Measurements from ENCODE around the gene SPEG. TPM values are rescaled to one million over a fixed set of nuclear protein-coding genes. Genes with fewer than 3 reads are reported as not detected.

The SPEG gene
- total RNA-seq, 1 experiment from 2014 or later: 13.9 TPM

DNA sequence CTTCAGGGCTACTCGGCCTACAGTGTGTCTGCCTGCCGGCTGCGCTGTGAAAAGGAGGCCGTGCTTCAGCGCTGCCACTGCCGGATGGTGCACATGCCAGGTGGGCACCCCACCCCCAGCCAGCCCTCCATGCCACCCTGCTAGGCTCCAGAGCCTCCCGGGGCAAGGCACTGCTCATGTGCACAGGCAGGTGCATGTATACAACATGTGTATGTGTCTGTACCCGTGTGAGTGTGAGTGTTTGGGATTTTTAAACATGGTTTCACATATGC is 97.7 kb downstream of the SPEG start:
- no peak for DNase-seq (ENCODE audit: low read depth)

- no peak for DNase-seq (ENCODE audit: low read depth)
Measured at GRCh38 chr2:219533930-219534661, 99.5 kb downstream of the SPEG start.

DNA sequence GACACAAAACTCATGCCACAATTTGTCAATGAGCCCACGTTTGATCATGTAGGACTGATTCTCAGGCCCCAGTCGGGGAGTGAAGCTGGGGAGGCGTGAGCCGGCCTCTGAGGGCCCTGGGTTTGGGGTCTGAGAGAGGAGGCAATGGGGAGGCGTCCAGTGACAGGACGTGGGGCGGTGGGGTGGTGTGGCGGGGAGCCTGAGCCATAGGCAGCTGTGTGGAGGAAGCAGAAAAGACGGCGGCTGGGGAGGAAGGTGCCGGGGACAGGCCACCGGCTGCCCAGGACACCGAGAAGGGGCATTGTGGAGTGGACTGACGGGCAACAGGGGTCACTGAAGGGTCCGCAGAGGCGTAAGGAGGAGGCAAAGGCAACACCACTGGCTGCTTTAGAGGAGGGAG is 101.8 kb downstream of the SPEG start:
- no peak for DNase-seq (ENCODE audit: low read depth)

GRCh38 chr2:219536967-219537366 is 102.3 kb downstream of the SPEG start:
- no peak for DNase-seq (ENCODE audit: low read depth)

- no peak for DNase-seq (ENCODE audit: low read depth)
Measured at GRCh38 chr2:219537657-219538488, 103.2 kb downstream of the SPEG start.

DNA sequence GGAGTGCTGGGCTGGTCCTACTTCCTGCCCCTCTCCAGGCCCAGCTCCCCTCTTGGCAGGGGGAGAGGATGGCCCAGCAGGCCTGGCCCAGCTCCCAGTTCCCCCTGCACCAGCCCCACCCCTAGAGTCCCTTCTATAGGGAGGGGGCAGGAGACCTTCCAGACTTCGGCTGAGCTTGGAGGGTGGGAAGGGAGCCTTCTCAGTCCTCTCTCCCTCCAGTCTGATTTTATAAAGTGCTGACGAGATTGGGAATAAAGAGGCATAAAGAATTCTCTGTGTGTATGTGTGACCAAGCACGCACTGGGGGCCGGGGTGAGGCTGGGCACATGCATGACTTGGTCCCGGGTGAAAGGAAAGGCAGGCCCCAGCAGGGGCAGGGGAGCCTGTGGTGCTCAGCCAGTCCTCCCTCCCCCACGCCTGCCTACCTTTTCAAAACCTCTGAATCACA is 103.9 kb downstream of the SPEG start:
- DNase-seq (ENCODE audit: low read depth): no peak

DNA sequence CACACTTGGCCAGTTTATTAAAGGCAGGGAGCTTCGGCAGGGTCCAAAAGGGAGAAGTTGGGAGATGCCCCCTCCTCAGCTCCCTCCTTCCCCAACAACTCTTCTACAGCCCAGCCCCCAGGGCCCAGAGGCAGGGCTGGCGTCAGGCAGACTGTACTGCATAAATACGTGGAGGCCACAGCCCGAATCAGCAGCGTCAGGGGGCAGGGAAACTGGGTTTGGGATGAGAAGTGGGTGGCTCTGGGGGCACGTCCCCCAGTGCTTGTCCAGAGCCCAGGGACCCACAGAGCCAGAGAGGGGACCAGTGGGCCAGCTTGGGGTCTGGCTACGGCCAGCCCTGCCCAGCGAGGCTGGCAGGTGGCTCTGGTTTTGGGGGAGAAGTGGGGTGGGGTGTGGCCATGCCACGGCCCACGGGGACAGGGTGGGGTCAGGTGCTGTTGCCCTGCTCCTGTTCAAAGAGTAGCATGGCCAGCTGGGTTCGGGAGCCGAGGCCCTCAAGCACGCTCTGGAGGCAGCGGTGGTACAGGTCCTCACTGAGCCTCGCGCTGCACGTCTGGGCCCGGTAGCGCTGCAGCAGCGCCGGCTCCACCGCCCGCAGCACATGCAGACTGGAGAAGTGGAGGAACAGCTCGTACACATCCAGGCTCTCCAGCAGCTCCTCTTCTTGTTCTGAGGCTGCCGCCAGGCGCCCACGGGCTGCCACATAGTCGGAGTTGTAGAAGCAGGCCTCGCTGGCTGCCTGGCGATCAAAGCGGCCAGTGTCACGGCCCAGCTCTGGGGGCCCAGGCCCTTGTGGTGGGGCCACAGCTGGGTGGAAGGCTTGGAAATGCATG is 104.5 kb downstream of the SPEG start:
- no peak for DNase-seq (ENCODE audit: low read depth)

GRCh38 chr2:219539926-219540678 is 105.5 kb downstream of the SPEG start:
- DNase-seq (ENCODE audit: low read depth): no peak

GRCh38 chr2:219540784-219541504 is 106.3 kb downstream of the SPEG start:
- DNase-seq (ENCODE audit: low read depth): no peak

DNA sequence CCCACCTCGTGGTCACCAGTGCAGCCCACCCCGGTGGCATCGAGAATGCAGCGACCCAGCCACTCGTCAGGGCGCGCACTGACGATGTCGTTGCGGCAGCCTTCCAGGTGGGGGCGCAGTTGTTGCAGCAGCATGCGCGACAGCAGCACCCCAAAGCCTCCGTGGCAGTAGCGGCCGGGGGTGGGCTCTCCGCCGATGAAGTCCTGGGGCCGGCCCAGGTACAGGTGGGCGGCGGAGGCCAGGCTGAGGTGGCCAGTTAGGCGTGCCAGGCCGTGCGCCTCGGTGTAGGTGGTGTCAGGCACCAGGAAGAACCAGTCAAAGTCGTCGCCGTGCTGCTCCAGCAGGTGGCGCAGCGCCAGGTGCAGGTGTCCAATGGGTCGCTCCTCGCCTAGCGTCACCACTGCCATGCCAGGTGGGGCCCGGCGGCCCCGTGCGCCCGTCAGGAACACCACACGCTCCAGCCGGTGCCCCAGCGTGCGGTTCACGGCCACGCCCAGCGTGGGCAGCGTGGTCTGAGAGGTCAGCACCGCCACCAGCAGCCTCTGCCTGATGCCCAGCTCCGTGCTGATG is 107.1 kb downstream of the SPEG start:
- no peak for DNase-seq (ENCODE audit: low read depth)

DNA sequence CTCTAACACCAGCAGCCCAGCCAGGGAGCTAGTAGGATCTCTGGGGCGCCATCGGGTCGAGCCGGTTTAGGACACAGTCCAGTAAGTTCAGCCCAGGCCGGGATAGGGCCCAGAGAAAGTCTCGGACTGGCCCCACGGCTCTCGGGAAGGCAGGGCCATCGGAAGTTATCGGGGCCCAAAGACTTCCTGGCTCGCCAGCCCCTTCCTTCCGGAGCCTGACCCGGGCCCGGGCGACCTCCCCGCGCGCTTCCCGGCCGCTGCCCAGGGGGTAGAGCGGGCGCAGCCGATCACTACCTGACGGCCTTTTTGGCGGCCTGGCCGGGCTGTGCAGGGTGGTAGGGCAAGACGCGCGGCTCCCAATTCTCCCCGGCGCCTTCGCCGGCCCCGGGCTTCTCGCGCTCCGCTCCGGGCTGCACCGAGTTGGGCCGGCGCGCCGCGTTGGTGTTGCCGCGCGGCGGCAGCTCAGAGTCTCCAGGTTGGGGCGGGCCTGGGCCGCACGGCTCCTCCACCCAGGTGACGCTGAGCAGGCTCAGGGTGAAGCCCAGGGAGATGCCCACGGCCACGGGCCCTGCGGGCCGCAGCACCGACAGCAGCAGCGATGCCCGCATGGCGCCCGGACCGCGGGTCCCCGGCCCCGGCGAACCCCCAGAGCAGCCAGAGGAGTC is 108.4 kb downstream of the SPEG start:
- DNase-seq (ENCODE audit: low read depth): peak; percentile 51

DNA sequence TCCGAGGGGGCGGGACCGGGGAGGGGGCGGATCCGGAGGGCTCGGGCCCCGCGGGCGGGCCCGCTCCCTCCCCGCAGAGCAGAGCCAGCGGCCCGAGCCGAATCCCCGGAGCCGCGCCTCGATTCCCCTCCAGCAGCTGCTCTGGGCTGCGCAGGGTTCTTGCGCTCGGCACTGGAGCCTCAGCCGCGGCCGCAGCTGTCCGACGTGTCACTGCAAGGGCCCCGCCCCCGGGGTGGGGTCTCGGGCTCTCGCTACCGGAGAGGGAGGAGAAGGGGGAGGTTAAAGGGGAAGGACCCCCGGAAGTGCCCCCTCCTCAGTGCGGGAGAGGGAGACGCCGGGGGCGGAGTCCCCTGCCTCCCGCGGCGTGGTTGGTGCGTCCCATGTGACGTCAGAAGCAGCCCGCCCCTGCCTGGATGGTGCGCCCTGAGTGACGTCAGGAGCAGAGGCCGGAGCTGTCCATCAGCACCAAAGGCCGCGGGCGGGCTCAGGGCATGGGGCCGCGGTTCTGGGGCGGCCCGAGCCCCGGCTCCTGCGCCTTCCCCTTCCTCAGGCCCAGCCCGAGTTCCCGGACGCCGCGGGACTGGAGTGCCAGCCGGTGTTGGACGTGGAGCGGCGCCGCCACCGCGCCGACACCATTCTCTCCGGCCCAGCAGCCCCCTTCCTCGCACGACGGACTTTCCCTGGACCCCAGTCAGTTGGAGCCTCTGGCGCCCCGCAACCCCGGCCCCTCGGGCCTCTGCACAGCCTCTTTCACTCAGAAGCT is 109.1 kb downstream of the SPEG start, which contains the start of the genes CHPF and TMEM198:
CHPF (minus strand) TSS at position 214 of the 763 bp plus-strand sequence. CDS start 271 bp downstream, outside the sequence.
TMEM198 (plus strand) TSS at position 433 of the 763 bp plus-strand sequence. CDS start 700 bp downstream, outside the sequence.
- DNase-seq (ENCODE audit: low read depth): peak; percentile 97

DNA sequence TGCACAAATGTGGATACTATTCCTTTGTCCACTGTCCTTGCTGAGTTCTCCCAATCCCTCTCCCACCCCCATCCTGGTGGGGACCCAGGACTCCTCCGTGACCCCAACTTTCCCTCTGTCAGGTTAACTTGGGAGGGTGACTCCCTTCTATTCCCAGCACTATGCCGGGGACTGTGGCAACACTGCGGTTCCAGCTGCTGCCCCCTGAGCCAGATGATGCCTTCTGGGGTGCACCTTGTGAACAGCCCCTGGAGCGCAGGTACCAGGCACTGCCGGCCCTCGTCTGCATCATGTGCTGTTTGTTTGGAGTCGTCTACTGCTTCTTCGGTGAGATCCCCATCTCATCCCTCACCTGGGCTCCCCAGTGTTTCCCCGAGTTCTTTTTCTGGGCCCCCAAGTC is 109.9 kb downstream of the SPEG start:
- DNase-seq (ENCODE audit: low read depth): no peak

GRCh38 chr2:219545295-219545942 is 110.8 kb downstream of the SPEG start:
- DNase-seq (ENCODE audit: low read depth): no peak

GRCh38 chr2:219545943-219546352 is 111.3 kb downstream of the SPEG start:
- DNase-seq (ENCODE audit: low read depth): no peak

GRCh38 chr2:219547621-219548020 is 113.0 kb downstream of the SPEG start:
- no peak for DNase-seq (ENCODE audit: low read depth)

All from M059J (cell line).